H9 (cell line): ENCODE measurements around the gene OOSP4A. TPM values are rescaled to one million over a fixed set of nuclear protein-coding genes. Genes with fewer than 3 reads are reported as not detected.

ENCODE experiments used
- DNase-seq: peaks from one replicate; pipeline ENCODE4 v3.0.0-alpha.2; 2017
- H2AFZ ChIP-seq: one replicate; pipeline ENCODE4 v1.6.1; 2013; ENCODE audit warnings: mild to moderate bottlenecking, low read length, control low read depth, moderate library complexity
- H2AK5ac ChIP-seq: 2 replicates; pipeline ENCODE4 v1.6.1; 2013; ENCODE audit warnings: low read length, control low read depth, mixed read lengths; ENCODE audit not compliant: insufficient read length
- H2BK120ac ChIP-seq: one replicate; pipeline ENCODE4 v1.6.1; 2013; ENCODE audit warnings: low read depth, mild to moderate bottlenecking, low read length, control low read depth, inconsistent platforms; ENCODE audit not compliant: poor library complexity, severe bottlenecking
- H2BK12ac ChIP-seq: 2 replicates; pipeline ENCODE4 v1.6.1; 2013; ENCODE audit warnings: low read length, control low read depth, mixed read lengths, low read depth; ENCODE audit not compliant: insufficient read length
- H2BK15ac ChIP-seq: 2 replicates; pipeline ENCODE4 v1.6.1; 2013; ENCODE audit warnings: low read depth, low read length, control low read depth
- H2BK20ac ChIP-seq: one replicate; pipeline ENCODE4 v1.6.1; 2013; ENCODE audit warnings: low read depth, mild to moderate bottlenecking, low read length, control low read depth, inconsistent platforms; ENCODE audit not compliant: poor library complexity, severe bottlenecking
- H2BK5ac ChIP-seq: 2 replicates; pipeline ENCODE4 v1.6.1; 2013; ENCODE audit warnings: low read length, control low read depth, mixed read lengths; ENCODE audit not compliant: insufficient read length
- H3K14ac ChIP-seq: 2 replicates; pipeline ENCODE4 v1.6.1; 2013; ENCODE audit warnings: low read length, control low read depth; ENCODE audit not compliant: insufficient read depth
- H3K18ac ChIP-seq: 2 replicates; pipeline ENCODE4 v1.6.1; 2013; ENCODE audit warnings: low read depth, mild to moderate bottlenecking, mixed read lengths, low read length, control low read depth; ENCODE audit not compliant: insufficient read length
- H3K23ac ChIP-seq: 2 replicates; pipeline ENCODE4 v1.6.1; 2013; ENCODE audit warnings: low read length, control low read depth, mixed read lengths, low read depth; ENCODE audit not compliant: insufficient read length
- H3K23me2 ChIP-seq: 2 replicates; pipeline ENCODE4 v1.6.1; 2013; ENCODE audit warnings: low read depth, mild to moderate bottlenecking, mixed read lengths, low read length, control low read depth; ENCODE audit not compliant: insufficient read length, poor library complexity, severe bottlenecking
- H3K27ac ChIP-seq: 2 replicates; pipeline ENCODE4 v1.5.1; 2013; ENCODE audit warnings: low read length, control low read depth, mixed read lengths, low read depth; ENCODE audit not compliant: insufficient read length
- H3K27me3 ChIP-seq: 2 replicates; pipeline ENCODE4 v1.6.1; 2013; ENCODE audit warnings: low read length, control low read depth, inconsistent platforms; ENCODE audit not compliant: insufficient read depth
- H3K4ac ChIP-seq: 2 replicates; pipeline ENCODE4 v1.6.1; 2013; ENCODE audit warnings: low read depth, mild to moderate bottlenecking, control low read depth, inconsistent platforms, low read length, moderate library complexity
- H3K4me1 ChIP-seq: 2 replicates; pipeline ENCODE4 v1.6.1; 2013; ENCODE audit warnings: low read length, control low read depth, inconsistent platforms; ENCODE audit not compliant: insufficient read depth
- H3K4me2 ChIP-seq: 2 replicates; pipeline ENCODE4 v1.6.1; 2013; ENCODE audit warnings: low read length, control low read depth, mixed read lengths; ENCODE audit not compliant: insufficient read length, insufficient read depth
- H3K56ac ChIP-seq: 2 replicates; pipeline ENCODE4 v1.6.1; 2013; ENCODE audit warnings: low read depth, mild to moderate bottlenecking, mixed read lengths, low read length, control low read depth; ENCODE audit not compliant: insufficient read length
- H3K79me1 ChIP-seq: 2 replicates; pipeline ENCODE4 v1.6.1; 2013; ENCODE audit warnings: low read depth, mild to moderate bottlenecking, moderate library complexity, low read length, control low read depth, inconsistent platforms; ENCODE audit not compliant: insufficient read depth, poor library complexity, severe bottlenecking
- H3K79me2 ChIP-seq: 2 replicates; pipeline ENCODE4 v1.6.1; 2013; ENCODE audit warnings: low read length, control low read depth, inconsistent platforms; ENCODE audit not compliant: insufficient read depth
- H3K9ac ChIP-seq: 2 replicates; pipeline ENCODE4 v1.6.1; 2013; ENCODE audit warnings: low read length, control low read depth, mixed read lengths; ENCODE audit not compliant: insufficient read length; ENCODE audit errors: extremely low read depth
- H3K9me3 ChIP-seq: one replicate; pipeline ENCODE4 v1.6.1; 2013; ENCODE audit warnings: low read depth, low read length, inconsistent platforms; ENCODE audit not compliant: control insufficient read depth
- H3T11ph ChIP-seq: one replicate; pipeline ENCODE4 v1.6.1; 2013; ENCODE audit warnings: mild to moderate bottlenecking, low read length, control low read depth, inconsistent platforms
- H4K20me1 ChIP-seq: one replicate; pipeline ENCODE4 v1.6.1; 2013; ENCODE audit not compliant: control insufficient read depth, insufficient read length, insufficient read depth
- H4K5ac ChIP-seq: 2 replicates; pipeline ENCODE4 v1.6.1; 2013; ENCODE audit warnings: low read depth, mild to moderate bottlenecking, mixed read lengths, low read length, control low read depth; ENCODE audit not compliant: insufficient read length
- H4K8ac ChIP-seq: replicated peaks from 2 replicates; pipeline ENCODE4 v1.6.1; 2013; ENCODE audit warnings: low read length, control low read depth, mixed read lengths, low read depth; ENCODE audit not compliant: insufficient read length
- H4K91ac ChIP-seq: 2 replicates; pipeline ENCODE4 v1.6.1; 2013; ENCODE audit warnings: low read depth, mild to moderate bottlenecking, moderate library complexity, mixed read lengths, low read length, control low read depth; ENCODE audit not compliant: insufficient read length
- H3K27ac Mint-ChIP-seq, 3 experiments: 2 replicates in 2 of 3; 3 replicates in 1 of 3; pipeline ENCODE4 v1.8.0; 2020 to 2021; ENCODE audit warnings: mixed read lengths in 3 of 3, mild to moderate bottlenecking in 1 of 3, moderate library complexity in 1 of 3
- H3K27me3 Mint-ChIP-seq: 2 replicates; pipeline ENCODE4 v1.8.0; 2021; ENCODE audit warnings: low read depth, mild to moderate bottlenecking, moderate library complexity, mixed read lengths
- H3K36me3 Mint-ChIP-seq, 3 experiments: 2 replicates in 2 of 3; 3 replicates in 1 of 3; pipeline ENCODE4 v1.8.0; 2020 to 2021; ENCODE audit warnings: low read depth in 3 of 3, mixed read lengths in 3 of 3; ENCODE audit not compliant: insufficient read depth in 1 of 3
- H3K4me1 Mint-ChIP-seq, 2 experiments: 2 replicates each; pipeline ENCODE4 v1.8.0; 2020; ENCODE audit warnings: mixed read lengths in 2 of 2
- H3K4me3 Mint-ChIP-seq, 2 experiments: 2 replicates in 1 of 2; 3 replicates in 1 of 2; pipeline ENCODE4 v1.8.0; 2020 to 2021; ENCODE audit warnings: mild to moderate bottlenecking in 2 of 2, mixed read lengths in 2 of 2, moderate library complexity in 1 of 2
- H3K9me3 Mint-ChIP-seq, 2 experiments: 2 replicates in 1 of 2; 3 replicates in 1 of 2; pipeline ENCODE4 v1.8.0; 2020; ENCODE audit warnings: mild to moderate bottlenecking in 2 of 2, mixed read lengths in 2 of 2, moderate library complexity in 1 of 2
- CTCF ChIP-seq: fragments of 200-600 bp; sonication (generic); conservative IDR thresholded peaks from 3 replicates; pipeline ENCODE4 v1.8.0; 2021; ENCODE audit warnings: antibody characterized with exemption, mild to moderate bottlenecking
- WGBS: extraction: QIAGEN DNeasy Blood & Tissue Kit; methylation state at CpG from one replicate; pipeline ENCODE4 v1.1.7; 2013; ENCODE audit warnings: missing lambda C conversion rate, low lambda C conversion rate, mixed read lengths; ENCODE audit not compliant: insufficient read length; ENCODE audit errors: extremely low coverage; 5-methylcytosine and 5-hydroxymethylcytosine counted together
- total RNA-seq: library from RNA; stranded (reverse); gene quantifications from 2 replicates; pipeline ENCODE4 v1.2.1, GENCODE V29; 2021

Gene OOSP4A
- total RNA-seq, 1 experiment from 2014 or later: not detected

GRCh38 chr11:59941091-59941490 is 22.7 kb upstream of the OOSP4A start:
- DNase-seq: no peak
- H4K8ac ChIP-seq: no peak overlapping the region
- no CpG with 5 or more reads among the region's 4 CpGs for WGBS
- H3K18ac ChIP-seq: no peak overlapping the region
- no peaks in the 10 kb centered on the region for H3K9me3 ChIP-seq
- no peak overlapping the region for H4K91ac ChIP-seq
- TF ChIP-seq CTCF: no peak
- no peak overlapping the region for H3T11ph ChIP-seq
- no peaks in the 10 kb centered on the region for H3K79me1 ChIP-seq
- no peak overlapping the region for H3K9ac ChIP-seq
- no peak overlapping the region for H4K5ac ChIP-seq
- no peaks in the 10 kb centered on the region for H3K27me3 ChIP-seq
- no peak overlapping the region for H2BK15ac ChIP-seq
- no peak overlapping the region for H2BK5ac ChIP-seq
- H3K4me1 Mint-ChIP-seq: 0 out of 4 replicates have a peak, but pooled peaks cover 0 to 2% of the 10 kb centered on the region in 2 experiments
- no peak overlapping the region for H2BK12ac ChIP-seq
- H2AFZ ChIP-seq: no peak overlapping the region
- H3K36me3 Mint-ChIP-seq: peaks cover 0 to 3% (median 0%) of the 10 kb centered on the region in 3 experiments; a peak in 4 of 7 replicates
- no peak overlapping the region for H3K27ac Mint-ChIP-seq
- no peak overlapping the region for H2BK120ac ChIP-seq
- H3K56ac ChIP-seq: no peak overlapping the region
- H3K14ac ChIP-seq: no peak overlapping the region
- H3K27me3 Mint-ChIP-seq: no peaks in the 10 kb centered on the region; the same call in 1 of the 2 replicates
- H3K27ac ChIP-seq: no peak overlapping the region
- H3K4me3 Mint-ChIP-seq: no peak overlapping the region
- H3K9me3 Mint-ChIP-seq: peaks cover 2 to 8% of the 10 kb centered on the region in 2 experiments; a peak in 4 of 5 replicates
- no peaks in the 10 kb centered on the region; the same call in 1 of the 2 replicates for H3K4me1 ChIP-seq
- no peak overlapping the region for H3K23ac ChIP-seq
- H3K4me2 ChIP-seq: no peak overlapping the region
- H3K79me2 ChIP-seq: no peaks in the 10 kb centered on the region
- H3K4ac ChIP-seq: no peak overlapping the region
- no peaks in the 10 kb centered on the region for H4K20me1 ChIP-seq
- H3K23me2 ChIP-seq: no peaks in the 10 kb centered on the region
- H2BK20ac ChIP-seq: no peak overlapping the region
- no peak overlapping the region for H2AK5ac ChIP-seq
